Measurements from ENCODE around the gene FAF2. TPM values are rescaled to one million over a fixed set of nuclear protein-coding genes. Genes with fewer than 3 reads are reported as not detected.

The FAF2 gene
- total and polyA plus RNA-seq, 10 of the 15 experiments (the other 5 are each of a cell fraction or from before 2014, with no cell fraction given) = 19.0 to 45.1 (median 35.6) TPM

DNA sequence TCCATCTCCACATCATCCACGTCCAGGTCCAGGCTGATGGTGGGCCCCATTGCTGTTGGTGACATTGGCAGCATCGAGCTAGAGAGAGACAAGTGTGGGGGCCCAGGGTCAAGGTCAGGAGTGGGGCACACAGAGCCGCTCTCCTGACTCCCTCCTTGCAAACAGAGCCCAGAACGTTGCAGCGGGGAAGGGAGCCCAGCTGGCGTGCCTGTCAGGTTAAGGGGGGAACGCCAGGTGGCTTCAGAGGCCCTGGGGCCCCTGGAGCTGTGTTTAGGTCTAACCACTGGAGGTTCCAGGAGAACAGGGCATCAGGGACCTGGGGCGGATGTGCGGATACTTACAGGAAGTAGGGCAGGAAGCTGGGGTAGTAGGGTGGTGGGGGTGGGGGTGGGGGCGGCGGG is 81.6 kb downstream of the FAF2 start:
- ChIA-PET RAD21 (ENCODE audit: unreplicated experiment) (no interaction called here), SMC1A (ENCODE audit: uncharacterized antibody, unreplicated experiment) (no interaction called here), CTCF (no interaction called here), POLR2A (no interaction called here)
- Histone ChIP-seq H3K27me3 (replicated peaks in 1 of 2; ENCODE audit: control insufficient read depth in 2 of 2, insufficient read depth in 2 of 2, low read length in 1 of 2) (no peaks in the 10 kb centered on the region), H2AFZ (ENCODE audit: control insufficient read depth, low read depth, low read length) (no peak overlapping the region; the same call in 1 of the 2 replicates), H4K20me1 (ENCODE audit: control insufficient read depth, insufficient read depth) (no peaks in the 10 kb centered on the region; the same call in 1 of the 2 replicates), H3K36me3 (ENCODE audit: control insufficient read depth in 2 of 2, insufficient read depth in 2 of 2, low read length in 1 of 2) (peaks cover 14 to 39% of the 10 kb centered on the region in 2 experiments), H3K4me3 (no peak overlapping the region), H3K9ac (ENCODE audit: control insufficient read depth, insufficient read depth, low read length) (no peak overlapping the region), H3K27ac (ENCODE audit: control insufficient read depth, insufficient read depth) (peak overlapping the region; percentile 56), H3K79me2 (ENCODE audit: control insufficient read depth, insufficient read depth, low read length) (peaks cover 34% of the 10 kb centered on the region), H3K9me3 (replicated peaks; ENCODE audit: control insufficient read depth, insufficient read depth, low read length) (no peaks in the 10 kb centered on the region), H3K4me1 (ENCODE audit: control insufficient read depth, insufficient read depth, low read length) (peaks cover 44% of the 10 kb centered on the region), H3K4me2 (ENCODE audit: control insufficient read depth, insufficient read depth) (peak overlapping the region; percentile 64)
- WGBS (ENCODE audit: insufficient coverage, insufficient replicate concordance, low lambda C conversion rate, missing lambda C conversion rate) = 59% methylated on average over 11 of the region's 11 CpGs
- in situ Hi-C loops (cut with MboI) (no loop called here), intact Hi-C loops (cut with micrococcal nuclease; ENCODE audit: unreplicated experiment) (loop anchor here (10.0 kb wide), 2 partner anchors 145 to 1585 kb away; partner anchors contain the start of genes HIGD2A, N4BP3 and NOP16)
- FAIRE-seq = no peak
- no peak for ATAC-seq
- BruUV-seq (replicated peaks) = no TSS peak
- DNase-seq (ENCODE audit: low read depth, low spot score) = no peak
- 0 out of 2 replicates have a peak, but pooled peaks have one; percentile 33 for TF ChIP-seq TCF12 (IDR thresholded peaks at IDR 0.05; ENCODE audit: low read depth, low read length)
- no peak for TF ChIP-seq MTA2 (IDR thresholded peaks at IDR 0.05; ENCODE audit: low read depth)
- peak; percentile 62; the same call in 1 of the 2 replicates for TF ChIP-seq TCF3 (IDR thresholded peaks at IDR 0.05; ENCODE audit: borderline replicate concordance, insufficient read depth, low read depth, low read length)

DNA sequence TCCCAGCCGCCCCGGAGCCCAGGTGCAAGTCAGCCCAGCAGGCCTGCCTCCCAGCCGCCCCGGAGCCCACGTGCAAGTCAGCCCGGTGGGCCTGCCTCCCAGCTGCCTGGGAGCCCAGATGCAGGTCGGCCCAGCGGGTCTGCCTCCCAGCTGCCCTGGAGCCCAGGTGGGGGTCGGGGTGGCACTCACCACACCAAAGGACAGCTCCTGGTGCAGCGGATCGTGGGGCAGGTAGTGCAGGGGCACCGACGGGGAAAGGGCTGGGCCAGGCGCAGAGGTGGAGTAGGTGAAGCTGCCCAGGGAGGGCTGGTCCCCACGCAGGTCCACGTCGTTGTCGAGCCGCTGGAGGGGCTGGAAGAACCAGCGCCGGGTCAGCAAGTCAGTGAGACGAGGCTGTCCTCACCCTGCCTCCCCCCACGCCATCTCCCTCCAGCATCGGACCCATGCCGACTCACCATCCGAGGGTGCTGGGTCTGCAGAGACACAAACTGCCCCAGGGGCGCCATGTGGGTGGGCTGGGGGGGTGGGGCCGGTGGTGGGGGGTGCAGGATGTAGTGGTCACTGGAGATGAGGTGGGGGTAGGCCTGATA is 82.3 kb downstream of the FAF2 start:
- TF ChIP-seq POLR2AphosphoS5 (IDR thresholded peaks at IDR 0.05; ENCODE audit: low read length) = no peak
- no peak for TF ChIP-seq IRF4 (IDR thresholded peaks at IDR 0.05; ENCODE audit: low read depth, low read length)
- TF ChIP-seq POLR2A (IDR thresholded peaks at IDR 0.05; ENCODE audit: low read depth, low read length) = peak; percentile 32; the same call in 1 of the 2 replicates
- ChIA-PET CTCF (interaction anchor here (0.6 kb wide), 1 partner anchor 12 kb away, joined by 3 read pairs; no protein-coding TSS in a partner anchor), POLR2A (no interaction called here), SMC1A (ENCODE audit: uncharacterized antibody, unreplicated experiment) (no interaction called here), RAD21 (ENCODE audit: unreplicated experiment) (no interaction called here)
- intact Hi-C loops (cut with micrococcal nuclease; ENCODE audit: unreplicated experiment) = loop anchor here (10.0 kb wide), 2 partner anchors 146 to 1584 kb away; partner anchors contain the start of genes HIGD2A, N4BP3 and NOP16
- H3K4me2 ChIP-seq (ENCODE audit: control insufficient read depth, insufficient read depth) = peak overlapping the region; percentile 55; the same call in 1 of the 2 replicates
- peaks cover 14 to 39% of the 10 kb centered on the region in 2 experiments for H3K36me3 ChIP-seq (ENCODE audit: control insufficient read depth in 2 of 2, insufficient read depth in 2 of 2, low read length in 1 of 2)
- H3K9me3 ChIP-seq (replicated peaks; ENCODE audit: control insufficient read depth, insufficient read depth, low read length) = no peaks in the 10 kb centered on the region
- H3K4me3 ChIP-seq = no peak overlapping the region
- FAIRE-seq = no peak
- WGBS (ENCODE audit: insufficient coverage, insufficient replicate concordance, low lambda C conversion rate, missing lambda C conversion rate) = 75% methylated on average over 19 of the region's 28 CpGs
- H3K9ac ChIP-seq (ENCODE audit: control insufficient read depth, insufficient read depth, low read length) = peak overlapping the region; percentile 20; the same call in 1 of the 2 replicates
- no peak overlapping the region for H2AFZ ChIP-seq (ENCODE audit: control insufficient read depth, low read depth, low read length)
- no TSS peak for BruUV-seq (replicated peaks)
- H4K20me1 ChIP-seq (ENCODE audit: control insufficient read depth, insufficient read depth) = no peaks in the 10 kb centered on the region; the same call in 1 of the 2 replicates
- H3K27ac ChIP-seq (ENCODE audit: control insufficient read depth, insufficient read depth) = peak overlapping the region; percentile 33; the same call in 1 of the 2 replicates
- in situ Hi-C loops (cut with MboI) = no loop called here
- peaks cover 47% of the 10 kb centered on the region for H3K4me1 ChIP-seq (ENCODE audit: control insufficient read depth, insufficient read depth, low read length)
- ATAC-seq = no peak
- peaks cover 41% of the 10 kb centered on the region for H3K79me2 ChIP-seq (ENCODE audit: control insufficient read depth, insufficient read depth, low read length)
- H3K27me3 ChIP-seq (replicated peaks in 1 of 2; ENCODE audit: control insufficient read depth in 2 of 2, insufficient read depth in 2 of 2, low read length in 1 of 2) = no peaks in the 10 kb centered on the region
- no peak for DNase-seq (ENCODE audit: low read depth, low spot score)

Measured in GM12878 (cell line).